SK-N-SH treated with all-trans-retinoic acid at 6 μM for 48 hours (cell line): ENCODE data around the gene AGAP5.
"Not testable (repeated sequence)": the region's sequence is repeated elsewhere in the genome, so short reads cannot be mapped to it uniquely, and the experiment has no call there.

Source experiments
- CREB5 ChIP-seq: fragments of 250-450 bp; sonication (Bioruptor Pico); IDR thresholded peaks from 2 replicates; pipeline ENCODE4 v1.5.1; 2020; ENCODE audit warnings: low read depth, mild to moderate bottlenecking, moderate library complexity
- PPARA ChIP-seq: fragments of 250-450 bp; sonication (Bioruptor Pico); IDR thresholded peaks from 2 replicates; pipeline ENCODE4 v1.5.0; 2020; ENCODE audit warnings: mild to moderate bottlenecking, borderline replicate concordance
- ZFP3 ChIP-seq: fragments of 250-450 bp; sonication (Bioruptor Pico); IDR thresholded peaks from 2 replicates; pipeline ENCODE4 v1.5.0; 2020; ENCODE audit warnings: mild to moderate bottlenecking, moderate library complexity

GRCh38 chr10:73714483-73714882, 16.6 kb upstream of the AGAP5 start:
- TF ChIP-seq CREB5, PPARA, ZFP3 (CRISPR knock-in tag): not testable (repeated sequence)
